GM06990 (cell line): ENCODE measurements around the gene AFF1.

Experiments used
- DNase-seq: peaks from one replicate; pipeline ENCODE4 v3.0.0-alpha.2; 2011; ENCODE audit not compliant: insufficient read length; ENCODE audit errors: extremely low read depth
- H3K27me3 ChIP-seq: replicated peaks from 2 replicates; pipeline ENCODE4 v1.6.0; 2011; ENCODE audit warnings: low read length; ENCODE audit not compliant: control insufficient read depth, insufficient read depth
- H3K36me3 ChIP-seq: 2 replicates; pipeline ENCODE4 v1.5.1; 2011; ENCODE audit warnings: low read length; ENCODE audit not compliant: control insufficient read depth, insufficient read depth
- H3K4me3 ChIP-seq: replicated peaks from 2 replicates; pipeline ENCODE4 v1.5.1; 2011; ENCODE audit warnings: low read depth, mild to moderate bottlenecking, control low read depth, low read length
- TF ChIP-seq, protein P1 (sequence below): IDR thresholded peaks from 2 replicates; pipeline ENCODE4 v1.5.1; 2011; ENCODE audit warnings: low read length, control low read depth, mild to moderate bottlenecking, inconsistent platforms; ENCODE audit not compliant: insufficient read depth, poor library complexity, severe bottlenecking

AFF1 gene

DNA sequence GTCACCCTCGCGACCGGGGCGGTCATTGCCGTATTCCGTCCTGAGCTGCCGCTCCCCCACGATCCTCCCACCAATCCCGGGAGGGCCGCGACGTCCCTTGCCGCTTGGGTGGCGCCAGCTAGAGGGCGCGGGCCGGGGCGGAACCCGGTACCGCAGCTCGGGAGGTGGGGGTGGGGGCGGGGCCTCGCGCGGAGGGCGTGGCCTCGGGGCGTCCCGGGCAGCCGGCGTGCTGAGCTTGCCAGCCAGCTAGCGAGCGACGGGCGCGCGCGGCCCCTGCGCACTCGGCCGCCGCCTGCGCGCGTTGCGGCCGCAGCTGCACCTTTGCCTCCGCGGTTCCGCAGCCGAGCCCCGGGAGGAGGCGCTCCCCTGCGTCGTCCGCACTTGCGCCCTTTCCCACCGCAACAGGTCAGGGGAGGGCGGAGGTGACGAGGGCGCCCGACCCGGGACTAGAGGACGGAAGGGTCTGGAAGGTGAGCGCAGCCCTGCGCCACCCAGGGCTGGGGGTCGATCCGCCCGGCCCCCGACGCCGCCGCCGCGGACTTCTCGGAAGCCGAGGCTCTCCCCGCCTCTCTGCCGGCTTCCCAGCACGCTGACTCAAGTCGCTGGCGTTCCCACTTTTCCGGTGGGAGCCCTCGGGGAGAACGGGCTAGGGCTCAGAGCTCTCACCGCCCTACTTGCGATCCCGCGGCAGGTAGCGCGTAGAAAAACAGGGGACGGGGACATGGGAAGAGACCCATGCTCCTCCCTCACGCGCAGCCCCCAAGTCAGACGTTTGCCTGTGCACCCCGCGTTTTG, at the start of gene AFF1:
Gene AFF1 (plus strand): TSS at position 241 of the 795 bp plus-strand sequence. CDS start 13,523 bp downstream, outside the sequence.
- no peaks in the 10 kb centered on the region for H3K36me3 ChIP-seq
- H3K4me3 ChIP-seq, result peak within 1 kb of the TSS; percentile 98
- TF ChIP-seq, protein P1, sequence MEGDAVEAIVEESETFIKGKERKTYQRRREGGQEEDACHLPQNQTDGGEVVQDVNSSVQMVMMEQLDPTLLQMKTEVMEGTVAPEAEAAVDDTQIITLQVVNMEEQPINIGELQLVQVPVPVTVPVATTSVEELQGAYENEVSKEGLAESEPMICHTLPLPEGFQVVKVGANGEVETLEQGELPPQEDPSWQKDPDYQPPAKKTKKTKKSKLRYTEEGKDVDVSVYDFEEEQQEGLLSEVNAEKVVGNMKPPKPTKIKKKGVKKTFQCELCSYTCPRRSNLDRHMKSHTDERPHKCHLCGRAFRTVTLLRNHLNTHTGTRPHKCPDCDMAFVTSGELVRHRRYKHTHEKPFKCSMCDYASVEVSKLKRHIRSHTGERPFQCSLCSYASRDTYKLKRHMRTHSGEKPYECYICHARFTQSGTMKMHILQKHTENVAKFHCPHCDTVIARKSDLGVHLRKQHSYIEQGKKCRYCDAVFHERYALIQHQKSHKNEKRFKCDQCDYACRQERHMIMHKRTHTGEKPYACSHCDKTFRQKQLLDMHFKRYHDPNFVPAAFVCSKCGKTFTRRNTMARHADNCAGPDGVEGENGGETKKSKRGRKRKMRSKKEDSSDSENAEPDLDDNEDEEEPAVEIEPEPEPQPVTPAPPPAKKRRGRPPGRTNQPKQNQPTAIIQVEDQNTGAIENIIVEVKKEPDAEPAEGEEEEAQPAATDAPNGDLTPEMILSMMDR, result peak; percentile 29
- DNase-seq, result peak; percentile 98
- H3K27me3 ChIP-seq, result no peaks in the 10 kb centered on the region

GRCh38 chr4:86890790-86891189, 44.0 kb upstream of the AFF1 start:
- Histone ChIP-seq H3K27me3 (no peaks in the 10 kb centered on the region), H3K4me3 (no peak overlapping the region), H3K36me3 (no peaks in the 10 kb centered on the region)
- no peak for DNase-seq
- TF ChIP-seq, protein P1, result no peak

GRCh38 chr4:86891762-86892635, 42.8 kb upstream of the AFF1 start, which contains the start of gene C4orf36:
TSS of gene C4orf36 (minus strand) at chr4:86892422. CDS start at chr4:86891520, 902 bp downstream.
- Histone ChIP-seq H3K27me3 (no peaks in the 10 kb centered on the region), H3K4me3 (peak within 1 kb of the TSS; percentile 61), H3K36me3 (no peaks in the 10 kb centered on the region)
- peak; percentile 76 for DNase-seq
- TF ChIP-seq, protein P1, result no peak

- Histone ChIP-seq H3K27me3 (no peaks in the 10 kb centered on the region), H3K4me3 (peak overlapping the region; percentile 61), H3K36me3 (no peaks in the 10 kb centered on the region)
- DNase-seq, result no peak
- TF ChIP-seq, protein P1, result no peak
Observed at GRCh38 chr4:86892636-86892960, 42.2 kb upstream of the AFF1 start.

GRCh38 chr4:86893136-86893535, 41.7 kb upstream of the AFF1 start:
- DNase-seq, result no peak
- Histone ChIP-seq H3K27me3 (no peaks in the 10 kb centered on the region), H3K4me3 (no peak overlapping the region), H3K36me3 (no peaks in the 10 kb centered on the region)
- TF ChIP-seq, protein P1, result no peak
